ENCODE results near the gene EFHC1.

The EFHC1 gene

DNA sequence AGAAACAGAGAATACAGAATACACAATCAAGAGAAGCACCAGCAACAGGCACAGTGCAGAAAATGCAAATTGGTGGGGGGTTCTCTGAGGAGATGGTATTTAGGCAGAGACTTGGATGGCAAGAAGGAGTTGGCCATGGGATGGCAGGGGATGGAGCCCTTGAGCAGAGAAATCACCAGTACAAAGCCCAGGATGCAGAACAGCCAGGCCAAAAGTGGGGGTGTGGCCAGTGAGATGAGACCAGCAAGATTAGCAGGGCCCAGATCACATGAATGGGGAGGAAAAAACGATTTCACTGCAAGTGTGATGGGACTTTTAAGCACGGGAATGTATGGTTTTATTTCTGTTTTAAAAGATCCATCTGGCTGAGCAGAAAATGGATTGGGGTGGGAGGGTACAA, 93.3 kb downstream of the EFHC1 start:
- H3K27me3 ChIP-seq (ENCODE audit: control insufficient read depth, low read length): no peaks in the 10 kb centered on the region
- no peak overlapping the region for H3K4me3 ChIP-seq (ENCODE audit: low read length)
- no peaks in the 10 kb centered on the region for H3K36me3 ChIP-seq (ENCODE audit: control insufficient read depth, low read length)
- TF ChIP-seq EZH2phosphoT487 (IDR thresholded peaks at IDR 0.05; ENCODE audit: borderline replicate concordance, low read length): no peak
- TF ChIP-seq, protein P1, sequence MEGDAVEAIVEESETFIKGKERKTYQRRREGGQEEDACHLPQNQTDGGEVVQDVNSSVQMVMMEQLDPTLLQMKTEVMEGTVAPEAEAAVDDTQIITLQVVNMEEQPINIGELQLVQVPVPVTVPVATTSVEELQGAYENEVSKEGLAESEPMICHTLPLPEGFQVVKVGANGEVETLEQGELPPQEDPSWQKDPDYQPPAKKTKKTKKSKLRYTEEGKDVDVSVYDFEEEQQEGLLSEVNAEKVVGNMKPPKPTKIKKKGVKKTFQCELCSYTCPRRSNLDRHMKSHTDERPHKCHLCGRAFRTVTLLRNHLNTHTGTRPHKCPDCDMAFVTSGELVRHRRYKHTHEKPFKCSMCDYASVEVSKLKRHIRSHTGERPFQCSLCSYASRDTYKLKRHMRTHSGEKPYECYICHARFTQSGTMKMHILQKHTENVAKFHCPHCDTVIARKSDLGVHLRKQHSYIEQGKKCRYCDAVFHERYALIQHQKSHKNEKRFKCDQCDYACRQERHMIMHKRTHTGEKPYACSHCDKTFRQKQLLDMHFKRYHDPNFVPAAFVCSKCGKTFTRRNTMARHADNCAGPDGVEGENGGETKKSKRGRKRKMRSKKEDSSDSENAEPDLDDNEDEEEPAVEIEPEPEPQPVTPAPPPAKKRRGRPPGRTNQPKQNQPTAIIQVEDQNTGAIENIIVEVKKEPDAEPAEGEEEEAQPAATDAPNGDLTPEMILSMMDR (IDR thresholded peaks at IDR 0.05; ENCODE audit: low read depth, low read length, poor library complexity, severe bottlenecking): no peak
- H4K20me1 ChIP-seq (ENCODE audit: control insufficient read depth, insufficient read depth, low read depth, low read length): no peaks in the 10 kb centered on the region
- no peak overlapping the region for H3K27ac ChIP-seq (ENCODE audit: low read depth, low read length)
- H3K9me3 ChIP-seq (ENCODE audit: control insufficient read depth, insufficient read depth, low read length): no peaks in the 10 kb centered on the region
- H3K4me2 ChIP-seq (ENCODE audit: low read length): no peak overlapping the region
- no peaks in the 10 kb centered on the region for H3K4me1 ChIP-seq (ENCODE audit: control insufficient read depth, low read length)
- no peaks in the 10 kb centered on the region for H3K79me2 ChIP-seq (ENCODE audit: control insufficient read depth, low read length)
- H3F3A ChIP-seq (ENCODE audit: control insufficient read depth, insufficient read depth): no peaks in the 10 kb centered on the region
- no peaks in the 10 kb centered on the region for H3K9me2 ChIP-seq (replicated peaks; ENCODE audit: control insufficient read depth, low read length)

DNA sequence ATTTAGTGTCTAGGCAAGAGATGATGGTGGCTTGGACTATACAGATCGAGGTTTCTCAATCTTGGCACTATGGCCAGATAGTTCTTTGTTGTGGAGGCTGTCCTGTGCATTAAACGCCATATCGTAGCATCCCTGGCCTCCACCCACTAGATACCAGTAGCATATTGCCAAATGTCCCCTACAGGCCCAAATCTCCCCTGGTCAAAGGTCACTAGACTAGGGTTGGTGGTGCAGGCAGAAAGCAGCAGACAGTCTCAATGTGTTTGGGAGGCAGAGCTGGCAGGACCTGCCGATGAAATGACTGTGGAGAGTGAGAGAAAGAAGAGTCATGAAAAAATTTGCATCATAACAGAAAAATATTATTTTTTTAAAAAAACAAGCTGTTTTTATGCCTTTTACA, 93.8 kb downstream of the EFHC1 start:
- H3K79me2 ChIP-seq (ENCODE audit: control insufficient read depth, low read length): no peaks in the 10 kb centered on the region
- H3F3A ChIP-seq (ENCODE audit: control insufficient read depth, insufficient read depth): no peaks in the 10 kb centered on the region
- no peaks in the 10 kb centered on the region for H3K9me3 ChIP-seq (ENCODE audit: control insufficient read depth, insufficient read depth, low read length)
- no peaks in the 10 kb centered on the region for H3K36me3 ChIP-seq (ENCODE audit: control insufficient read depth, low read length)
- H3K27ac ChIP-seq (ENCODE audit: low read depth, low read length): no peak overlapping the region
- H3K4me3 ChIP-seq (ENCODE audit: low read length): no peak overlapping the region
- H3K4me2 ChIP-seq (ENCODE audit: low read length): no peak overlapping the region
- no peak for TF ChIP-seq EZH2phosphoT487 (IDR thresholded peaks at IDR 0.05; ENCODE audit: borderline replicate concordance, low read length)
- TF ChIP-seq, protein P1 (IDR thresholded peaks at IDR 0.05; ENCODE audit: low read depth, low read length, poor library complexity, severe bottlenecking): no peak
- H3K27me3 ChIP-seq (ENCODE audit: control insufficient read depth, low read length): no peaks in the 10 kb centered on the region
- H3K4me1 ChIP-seq (ENCODE audit: control insufficient read depth, low read length): no peaks in the 10 kb centered on the region
- H4K20me1 ChIP-seq (ENCODE audit: control insufficient read depth, insufficient read depth, low read depth, low read length): no peaks in the 10 kb centered on the region
- H3K9me2 ChIP-seq (replicated peaks; ENCODE audit: control insufficient read depth, low read length): no peaks in the 10 kb centered on the region

DNA sequence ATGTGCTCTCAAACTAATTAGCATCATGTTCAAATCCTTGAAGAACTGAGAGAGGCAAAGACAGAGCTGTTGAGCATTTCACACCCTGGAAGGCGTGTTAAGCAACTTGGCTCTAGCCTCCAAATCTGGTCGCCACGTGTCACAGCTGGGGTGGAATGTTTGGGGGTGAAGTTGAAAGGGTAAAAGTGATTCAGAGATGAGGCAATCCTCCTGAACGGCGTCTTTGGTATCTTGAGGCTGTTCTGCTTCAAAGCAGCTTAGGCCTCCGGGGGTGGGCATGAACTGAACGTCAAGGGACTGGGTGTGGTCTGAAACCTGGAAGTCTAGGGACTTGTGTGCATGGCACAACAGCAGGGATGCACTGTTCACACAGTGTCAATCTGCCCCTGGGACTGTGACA, 94.4 kb downstream of the EFHC1 start:
- Histone ChIP-seq H3F3A (ENCODE audit: control insufficient read depth, insufficient read depth) (no peaks in the 10 kb centered on the region), H3K4me1 (ENCODE audit: control insufficient read depth, low read length) (no peaks in the 10 kb centered on the region), H3K9me3 (ENCODE audit: control insufficient read depth, insufficient read depth, low read length) (no peaks in the 10 kb centered on the region), H3K36me3 (ENCODE audit: control insufficient read depth, low read length) (no peaks in the 10 kb centered on the region), H3K9me2 (replicated peaks; ENCODE audit: control insufficient read depth, low read length) (no peaks in the 10 kb centered on the region), H3K4me3 (ENCODE audit: low read length) (no peak overlapping the region), H3K27me3 (ENCODE audit: control insufficient read depth, low read length) (no peaks in the 10 kb centered on the region), H3K79me2 (ENCODE audit: control insufficient read depth, low read length) (no peaks in the 10 kb centered on the region), H4K20me1 (ENCODE audit: control insufficient read depth, insufficient read depth, low read depth, low read length) (no peaks in the 10 kb centered on the region), H3K4me2 (ENCODE audit: low read length) (no peak overlapping the region), H3K27ac (ENCODE audit: low read depth, low read length) (no peak overlapping the region)
- no peak for TF ChIP-seq EZH2phosphoT487 (IDR thresholded peaks at IDR 0.05; ENCODE audit: borderline replicate concordance, low read length)
- TF ChIP-seq, protein P1 (IDR thresholded peaks at IDR 0.05; ENCODE audit: low read depth, low read length, poor library complexity, severe bottlenecking): no peak

Measured in DOHH2 (cell line).